A549 (cell line): ENCODE results near the gene IL6R. TPM values are rescaled to one million over a fixed set of nuclear protein-coding genes. Genes with fewer than 3 reads are reported as not detected.

ENCODE experiments used
- ATAC-seq, 2 experiments: fragments of 200-7000 bp in 1 of 2; fragments of >200 bp in 1 of 2; cut with Nextera tagmentation in 1 of 2; cut with Tn5 transposase in 1 of 2; 3 replicates each; pipeline versions ENCODE4 v1.8.0 to v1.9.1; 2018 to 2020; ENCODE audit warnings: mild to moderate bottlenecking in 1 of 2, moderate library complexity in 1 of 2
- CTCF ChIA-PET: fragments of 300-600 bp; sonication (Branson Sonifier 250); formaldehyde crosslinking; extraction: SDS; loops from one replicate; lab custom pipeline; 2021; ENCODE audit warnings: antibody characterized with exemption, inconsistent platforms; lab: Yijun Ruan, JAX
- POLR2A ChIA-PET: fragments of 350-600 bp; formaldehyde crosslinking; extraction: SDS; loops from one replicate; lab custom pipeline; 2021; ENCODE audit warnings: antibody characterized with exemption, inconsistent platforms; lab: Yijun Ruan, JAX
- DNase-seq, 2 experiments: peaks; one replicate each; pipeline versions ENCODE4 v3.0.0 to v3.0.0-alpha.2; 2011 to 2016; ENCODE audit warnings: low read depth in 1 of 2, low spot score in 1 of 2
- FAIRE-seq: peaks from 2 replicates; lab custom pipeline; 2011; peaks lifted over from hg19 to GRCh38; lab: Jason Lieb, UNC
- H3K27ac ChIP-seq, 2 experiments: fragments of >200 bp; sonication (Bioruptor Twin); formaldehyde crosslinking; 3 replicates each; pipeline ENCODE4 v1.5.1; 2016 to 2017
- H3K4me1 ChIP-seq: fragments of >200 bp; sonication (Bioruptor Twin); formaldehyde crosslinking; 3 replicates; pipeline ENCODE4 v1.6.1; 2016
- H3K4me2 ChIP-seq: fragments of >200 bp; sonication (Bioruptor Twin); formaldehyde crosslinking; 3 replicates; pipeline ENCODE4 v1.6.1; 2016
- H3K4me3 ChIP-seq: fragments of >200 bp; sonication (Bioruptor Twin); formaldehyde crosslinking; 3 replicates; pipeline ENCODE4 v1.5.1; 2016
- H3K9me3 ChIP-seq: fragments of >200 bp; sonication (Bioruptor Twin); formaldehyde crosslinking; 3 replicates; pipeline ENCODE4 v1.6.1; 2016
- BHLHE40 ChIP-seq: IDR thresholded peaks from 2 replicates; pipeline ENCODE4 v1.6.1; 2012; ENCODE audit warnings: low read depth, low read length, inconsistent platforms
- CBX2 ChIP-seq: fragments of 200-600 bp; sonication (generic); IDR thresholded peaks from 2 replicates; pipeline ENCODE4 v1.6.1; 2016; ENCODE audit warnings: low read depth, mild to moderate bottlenecking, borderline replicate concordance
- CEBPB ChIP-seq, 2 experiments: fragments of >200 bp in 1 of 2; sonication (Bioruptor Twin) in 1 of 2; formaldehyde crosslinking in 1 of 2; IDR thresholded peaks; 2 replicates each; pipeline ENCODE4 v1.6.1; 2012 to 2016
- CHD2 ChIP-seq: fragments of 150-350 bp; IDR thresholded peaks from 2 replicates; pipeline ENCODE4 v1.6.1; 2014; ENCODE audit warnings: low read length; ENCODE audit not compliant: partially characterized antibody
- EP300 ChIP-seq, 2 experiments: fragments of >200 bp; sonication (Bioruptor Twin); formaldehyde crosslinking; IDR thresholded peaks; 2 replicates in 1 of 2; 3 replicates in 1 of 2; pipeline ENCODE4 v1.6.1; 2016 to 2017
- HDAC2 ChIP-seq: fragments of 200-600 bp; sonication (generic); IDR thresholded peaks from 2 replicates; pipeline ENCODE4 v1.6.1; 2016
- HMGXB4 ChIP-seq: fragments of 250-450 bp; sonication (Bioruptor Pico); IDR thresholded peaks from 2 replicates; pipeline ENCODE4 v1.5.0; 2021; ENCODE audit warnings: mild to moderate bottlenecking, moderate library complexity, borderline replicate concordance
- JUNB ChIP-seq: fragments of >200 bp; sonication (Bioruptor Twin); formaldehyde crosslinking; IDR thresholded peaks from 2 replicates; pipeline ENCODE4 v1.6.1; 2016
- KDM1A ChIP-seq: fragments of 200-600 bp; sonication (generic); IDR thresholded peaks from 2 replicates; pipeline ENCODE4 v1.6.1; 2016; ENCODE audit warnings: low read depth, mild to moderate bottlenecking
- KDM5A ChIP-seq: fragments of 200-600 bp; sonication (generic); IDR thresholded peaks from 2 replicates; pipeline ENCODE4 v1.6.1; 2016; ENCODE audit warnings: antibody characterized with exemption, mild to moderate bottlenecking
- MAFK ChIP-seq: fragments of 450-650 bp; IDR thresholded peaks from 2 replicates; pipeline ENCODE4 v1.6.1; 2014; ENCODE audit not compliant: partially characterized antibody
- MAZ ChIP-seq: fragments of 150-350 bp; IDR thresholded peaks from 2 replicates; pipeline ENCODE4 v1.6.1; 2014; ENCODE audit warnings: antibody characterized with exemption, low read depth, low read length, borderline replicate concordance
- NPAS2 ChIP-seq: fragments of 250-450 bp; sonication (Bioruptor Pico); IDR thresholded peaks from 2 replicates; pipeline ENCODE4 v1.8.0; 2022; ENCODE audit warnings: mild to moderate bottlenecking, moderate library complexity, borderline replicate concordance
- POLR2A ChIP-seq: IDR thresholded peaks from 2 replicates; pipeline ENCODE4 v1.6.1; 2012; ENCODE audit warnings: mild to moderate bottlenecking, low read length
- RARB ChIP-seq: fragments of 250-450 bp; sonication (Bioruptor Pico); IDR thresholded peaks from 2 replicates; pipeline ENCODE4 v1.8.0; 2021; ENCODE audit warnings: mild to moderate bottlenecking, moderate library complexity
- RFX5 ChIP-seq: fragments of 450-650 bp; IDR thresholded peaks from 2 replicates; pipeline ENCODE4 v1.7.1; 2014; ENCODE audit warnings: antibody characterized with exemption, mild to moderate bottlenecking, moderate library complexity
- RNF2 ChIP-seq: fragments of 200-600 bp; sonication (generic); IDR thresholded peaks from 2 replicates; pipeline ENCODE4 v1.6.1; 2016; ENCODE audit warnings: low read depth, mild to moderate bottlenecking, antibody characterized with exemption, moderate library complexity, borderline replicate concordance
- SMC3 ChIP-seq: fragments of >200 bp; sonication (Bioruptor Twin); formaldehyde crosslinking; IDR thresholded peaks from 3 replicates; pipeline ENCODE4 v1.6.1; 2018; ENCODE audit warnings: inconsistent platforms
- TFCP2L1 ChIP-seq: fragments of 250-450 bp; sonication (Bioruptor Pico); IDR thresholded peaks from 2 replicates; pipeline ENCODE4 v1.5.0; 2021; ENCODE audit warnings: mild to moderate bottlenecking
- TP53 ChIP-seq: fragments of 250-450 bp; sonication (Bioruptor Pico); IDR thresholded peaks from 2 replicates; pipeline ENCODE4 v1.5.0; 2021; ENCODE audit warnings: mild to moderate bottlenecking, moderate library complexity
- USF2 ChIP-seq: fragments of 450-650 bp; IDR thresholded peaks from 2 replicates; pipeline ENCODE4 v1.6.1; 2014; ENCODE audit warnings: antibody characterized with exemption
- ZNF302 ChIP-seq: fragments of 250-450 bp; sonication (Bioruptor Pico); IDR thresholded peaks from 2 replicates; pipeline ENCODE4 v1.9.0; 2021; ENCODE audit warnings: inconsistent platforms, mild to moderate bottlenecking, moderate library complexity
- WGBS: methylation state at CpG from one replicate; pipeline ENCODE4 v1.1.6; 2017; ENCODE audit errors: missing lambda C conversion rate; 5-methylcytosine and 5-hydroxymethylcytosine counted together
- polyA plus RNA-seq, 4 experiments: library from polyadenylated mRNA; depleted of rRNA in 3 of 4; stranded (reverse); fragments of >200 nt; fragmentation: RNase III in 1 of 4; extraction: RNeasy Plus Mini Kit Qiagen cat#74134 plus additional on column Dnase treatment in 1 of 4; gene quantifications; 2 replicates in 3 of 4; 3 replicates in 1 of 4; pipeline ENCODE4 v1.2.3, GENCODE V29; 2011 to 2017
- TF ChIP-seq, protein P1 (sequence below): fragments of 250-450 bp; sonication (Bioruptor Pico); IDR thresholded peaks from 2 replicates; pipeline ENCODE4 v1.5.0; 2020; ENCODE audit warnings: low read depth, mild to moderate bottlenecking, moderate library complexity
- TF ChIP-seq, protein P2 (sequence below): fragments of >200 bp; sonication (Bioruptor Twin); formaldehyde crosslinking; IDR thresholded peaks from 2 replicates; pipeline ENCODE4 v1.6.1; 2016
- TF ChIP-seq, protein P3 (sequence below): fragments of >200 bp; sonication (Bioruptor Twin); formaldehyde crosslinking; IDR thresholded peaks from 3 replicates; pipeline ENCODE4 v1.6.1; 2016
- TF ChIP-seq, protein P4 (sequence below): fragments of >200 bp; sonication (Bioruptor Twin); formaldehyde crosslinking; IDR thresholded peaks from 3 replicates; pipeline ENCODE4 v1.5.1; 2016
- TF ChIP-seq, protein P5 (sequence below): IDR thresholded peaks from 2 replicates; pipeline ENCODE4 v1.6.1; 2012

Gene IL6R
- polyA plus RNA-seq, 2 of the 4 experiments (the other 2 are of a cell fraction) = 2.2 to 2.7 TPM

- DNase-seq (no peak), FAIRE-seq (no peak), ATAC-seq (no peak)
- Histone ChIP-seq H3K9me3 (no peaks in the 10 kb centered on the region), H3K27ac (no peak overlapping the region), H3K4me2 (no peak overlapping the region), H3K4me1 (peaks cover 8% of the 10 kb centered on the region; the same call in 1 of the 3 replicates), H3K4me3 (no peak overlapping the region)
- ChIA-PET CTCF (interaction anchor here (1.0 to 2.4 kb wide), 5 partner anchors 10 to 120 kb away, joined by 3 to 9 read pairs (median 6); no protein-coding TSS in a partner anchor), POLR2A (no interaction called here)
- whole genome bisulfite sequencing = 80% methylated on average over 5 of the region's 5 CpGs
- no peak for TF ChIP-seq USF2
- TF ChIP-seq BHLHE40 = no peak
- TF ChIP-seq, protein P1, sequence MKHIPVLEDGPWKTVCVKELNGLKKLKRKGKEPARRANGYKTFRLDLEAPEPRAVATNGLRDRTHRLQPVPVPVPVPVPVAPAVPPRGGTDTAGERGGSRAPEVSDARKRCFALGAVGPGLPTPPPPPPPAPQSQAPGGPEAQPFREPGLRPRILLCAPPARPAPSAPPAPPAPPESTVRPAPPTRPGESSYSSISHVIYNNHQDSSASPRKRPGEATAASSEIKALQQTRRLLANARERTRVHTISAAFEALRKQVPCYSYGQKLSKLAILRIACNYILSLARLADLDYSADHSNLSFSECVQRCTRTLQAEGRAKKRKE (CRISPR knock-in tag) = no peak
- TF ChIP-seq RARB (CRISPR knock-in tag) = no peak
- TF ChIP-seq, protein P2, sequence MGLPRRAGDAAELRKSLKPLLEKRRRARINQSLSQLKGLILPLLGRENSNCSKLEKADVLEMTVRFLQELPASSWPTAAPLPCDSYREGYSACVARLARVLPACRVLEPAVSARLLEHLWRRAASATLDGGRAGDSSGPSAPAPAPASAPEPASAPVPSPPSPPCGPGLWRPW = no peak
- TF ChIP-seq RFX5 = no peak
- TF ChIP-seq, protein P3, sequence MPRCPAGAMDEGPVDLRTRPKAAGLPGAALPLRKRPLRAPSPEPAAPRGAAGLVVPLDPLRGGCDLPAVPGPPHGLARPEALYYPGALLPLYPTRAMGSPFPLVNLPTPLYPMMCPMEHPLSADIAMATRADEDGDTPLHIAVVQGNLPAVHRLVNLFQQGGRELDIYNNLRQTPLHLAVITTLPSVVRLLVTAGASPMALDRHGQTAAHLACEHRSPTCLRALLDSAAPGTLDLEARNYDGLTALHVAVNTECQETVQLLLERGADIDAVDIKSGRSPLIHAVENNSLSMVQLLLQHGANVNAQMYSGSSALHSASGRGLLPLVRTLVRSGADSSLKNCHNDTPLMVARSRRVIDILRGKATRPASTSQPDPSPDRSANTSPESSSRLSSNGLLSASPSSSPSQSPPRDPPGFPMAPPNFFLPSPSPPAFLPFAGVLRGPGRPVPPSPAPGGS = no peak
- TF ChIP-seq JUNB = no peak
- no peak for TF ChIP-seq KDM5A
- TF ChIP-seq KDM1A = no peak
- TF ChIP-seq, all 56 proteins: peak for 0
These were observed 49.4 kb downstream of the IL6R start for GRCh38 chr1:154454386-154455120.

DNA sequence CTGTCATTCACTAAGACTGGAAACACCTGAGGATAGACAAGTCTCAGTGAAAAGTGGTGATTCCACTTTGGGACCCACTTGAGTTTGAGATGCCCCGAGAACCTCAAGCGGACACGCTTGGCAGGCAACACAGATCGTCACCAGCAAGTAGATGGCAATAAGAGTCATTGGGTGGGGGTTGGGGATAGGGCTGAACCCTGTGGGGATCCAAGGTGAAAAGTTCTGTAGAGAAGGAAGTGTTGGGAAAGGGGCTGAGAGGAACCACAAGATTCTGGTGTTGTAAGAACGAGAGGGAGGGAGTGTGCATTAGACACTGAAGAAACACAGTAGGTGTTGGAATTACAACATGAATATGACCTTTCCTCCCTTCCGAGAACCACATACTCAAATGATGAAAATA, 51.5 kb downstream of the IL6R start:
- POLR2A ChIA-PET = no interaction called here
- FAIRE-seq = no peak
- WGBS = 92% methylated on average over 6 of the region's 6 CpGs

More for the DNA sequence above, 51.5 kb downstream of the IL6R start:
- H3K27ac ChIP-seq = no peak overlapping the region
- H3K9me3 ChIP-seq = no peaks in the 10 kb centered on the region
- TF ChIP-seq, protein P2 = no peak
- TF ChIP-seq TP53 (CRISPR knock-in tag) (no peak), NPAS2 (CRISPR knock-in tag) (no peak), EP300 (IDR thresholded peaks at IDR 0.05) (no peak), ZNF302 (CRISPR knock-in tag) (no peak), TFCP2L1 (CRISPR knock-in tag) (no peak), RNF2 (no peak), HDAC2 (no peak), MAFK (no peak), KDM5A (no peak), MAZ (no peak), CBX2 (no peak), HMGXB4 (CRISPR knock-in tag) (no peak), CEBPB (IDR thresholded peaks at IDR 0.05) (no peak), POLR2A (no peak), SMC3 (no peak), KDM1A (no peak), CHD2 (no peak)
- TF ChIP-seq, protein P4, sequence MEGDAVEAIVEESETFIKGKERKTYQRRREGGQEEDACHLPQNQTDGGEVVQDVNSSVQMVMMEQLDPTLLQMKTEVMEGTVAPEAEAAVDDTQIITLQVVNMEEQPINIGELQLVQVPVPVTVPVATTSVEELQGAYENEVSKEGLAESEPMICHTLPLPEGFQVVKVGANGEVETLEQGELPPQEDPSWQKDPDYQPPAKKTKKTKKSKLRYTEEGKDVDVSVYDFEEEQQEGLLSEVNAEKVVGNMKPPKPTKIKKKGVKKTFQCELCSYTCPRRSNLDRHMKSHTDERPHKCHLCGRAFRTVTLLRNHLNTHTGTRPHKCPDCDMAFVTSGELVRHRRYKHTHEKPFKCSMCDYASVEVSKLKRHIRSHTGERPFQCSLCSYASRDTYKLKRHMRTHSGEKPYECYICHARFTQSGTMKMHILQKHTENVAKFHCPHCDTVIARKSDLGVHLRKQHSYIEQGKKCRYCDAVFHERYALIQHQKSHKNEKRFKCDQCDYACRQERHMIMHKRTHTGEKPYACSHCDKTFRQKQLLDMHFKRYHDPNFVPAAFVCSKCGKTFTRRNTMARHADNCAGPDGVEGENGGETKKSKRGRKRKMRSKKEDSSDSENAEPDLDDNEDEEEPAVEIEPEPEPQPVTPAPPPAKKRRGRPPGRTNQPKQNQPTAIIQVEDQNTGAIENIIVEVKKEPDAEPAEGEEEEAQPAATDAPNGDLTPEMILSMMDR = no peak
- TF ChIP-seq, protein P5, sequence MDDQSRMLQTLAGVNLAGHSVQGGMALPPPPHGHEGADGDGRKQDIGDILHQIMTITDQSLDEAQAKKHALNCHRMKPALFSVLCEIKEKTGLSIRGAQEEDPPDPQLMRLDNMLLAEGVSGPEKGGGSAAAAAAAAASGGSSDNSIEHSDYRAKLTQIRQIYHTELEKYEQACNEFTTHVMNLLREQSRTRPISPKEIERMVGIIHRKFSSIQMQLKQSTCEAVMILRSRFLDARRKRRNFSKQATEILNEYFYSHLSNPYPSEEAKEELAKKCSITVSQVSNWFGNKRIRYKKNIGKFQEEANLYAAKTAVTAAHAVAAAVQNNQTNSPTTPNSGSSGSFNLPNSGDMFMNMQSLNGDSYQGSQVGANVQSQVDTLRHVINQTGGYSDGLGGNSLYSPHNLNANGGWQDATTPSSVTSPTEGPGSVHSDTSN = no peak
- TF ChIP-seq, all 56 proteins: peak for 0
- CTCF ChIA-PET = interaction anchor here (1.4 kb wide), 1 partner anchor 13 kb away, joined by 3 read pairs; no protein-coding TSS in a partner anchor
- Histone ChIP-seq H3K4me1 (peaks cover 8% of the 10 kb centered on the region; the same call in 1 of the 3 replicates), H3K4me2 (no peak overlapping the region), H3K4me3 (no peak overlapping the region)
- no peak for DNase-seq
- ATAC-seq = no peak
